Measurements from ENCODE around the gene RALGPS1. TPM values are rescaled to one million over a fixed set of nuclear protein-coding genes. Genes with fewer than 3 reads are reported as not detected.

Gene RALGPS1
- total RNA-seq, 1 donor from 2014 or later, result 15.2 TPM

GRCh38 chr9:127018935-127019334 is 104.4 kb downstream of the RALGPS1 start:
- DNase-seq (ENCODE audit: extremely low spot score in 2 of 2), result no peak
- intact Hi-C loops (cut with DNase I), result no loop called here
- TF ChIP-seq POLR2A (IDR thresholded peaks at IDR 0.05) (no peak), POLR2AphosphoS5 (IDR thresholded peaks at IDR 0.05; ENCODE audit: insufficient read depth in 1 of 2, low read depth in 1 of 2) (no peak), CTCF (IDR thresholded peaks at IDR 0.05) (no peak)
- Histone ChIP-seq H3K4me3 (no peak overlapping the region), H3K9me3 (no peaks in the 10 kb centered on the region), H3K4me1 (peaks cover 23% of the 10 kb centered on the region), H3K27me3 (no peaks in the 10 kb centered on the region), H3K36me3 (no peaks in the 10 kb centered on the region), H3K27ac (no peak overlapping the region)

- no peak for DNase-seq (ENCODE audit: extremely low spot score in 2 of 2)
- no peak for TF ChIP-seq CTCF (IDR thresholded peaks at IDR 0.05)
- TF ChIP-seq POLR2AphosphoS5 (IDR thresholded peaks at IDR 0.05; ENCODE audit: insufficient read depth in 1 of 2, low read depth in 1 of 2), result no peak
- no peak for TF ChIP-seq POLR2A (IDR thresholded peaks at IDR 0.05)
- Histone ChIP-seq H3K9me3 (no peaks in the 10 kb centered on the region), H3K4me1 (peaks cover 31% of the 10 kb centered on the region), H3K27ac (peak overlapping the region; percentile 55), H3K4me3 (no peak overlapping the region), H3K36me3 (no peaks in the 10 kb centered on the region), H3K27me3 (no peaks in the 10 kb centered on the region)
- intact Hi-C loops (cut with DNase I), result no loop called here
Observed at GRCh38 chr9:127020036-127020801, 105.6 kb downstream of the RALGPS1 start.

- Histone ChIP-seq H3K4me3 (no peak overlapping the region), H3K27me3 (no peaks in the 10 kb centered on the region), H3K36me3 (no peaks in the 10 kb centered on the region), H3K4me1 (peaks cover 31% of the 10 kb centered on the region), H3K9me3 (no peaks in the 10 kb centered on the region), H3K27ac (peak overlapping the region; percentile 55)
- DNase-seq (ENCODE audit: extremely low spot score in 2 of 2), result no peak
- intact Hi-C loops (cut with DNase I), result no loop called here
- TF ChIP-seq CTCF (IDR thresholded peaks at IDR 0.05) (no peak), POLR2A (IDR thresholded peaks at IDR 0.05) (no peak), POLR2AphosphoS5 (IDR thresholded peaks at IDR 0.05; ENCODE audit: insufficient read depth in 1 of 2, low read depth in 1 of 2) (no peak)
Observed at GRCh38 chr9:127020802-127021078, 106.2 kb downstream of the RALGPS1 start.

- Histone ChIP-seq H3K36me3 (no peaks in the 10 kb centered on the region), H3K27me3 (no peaks in the 10 kb centered on the region), H3K27ac (peak overlapping the region; percentile 84), H3K4me1 (peaks cover 33% of the 10 kb centered on the region), H3K4me3 (no peak overlapping the region), H3K9me3 (no peaks in the 10 kb centered on the region)
- intact Hi-C loops (cut with DNase I), result no loop called here
- DNase-seq (ENCODE audit: extremely low spot score in 2 of 2), result peak in 1 of 2 donors; percentile 98
- TF ChIP-seq POLR2AphosphoS5 (IDR thresholded peaks at IDR 0.05; ENCODE audit: insufficient read depth in 1 of 2, low read depth in 1 of 2), result peak; percentile 87 to 96
- peak in 1 of 2 donors; percentile 9 for TF ChIP-seq POLR2A (IDR thresholded peaks at IDR 0.05)
- no peak for TF ChIP-seq CTCF (IDR thresholded peaks at IDR 0.05)
Observed at GRCh38 chr9:127021664-127022363, 107.2 kb downstream of the RALGPS1 start.

All from vagina (tissue), 2 donors.